ENCODE results near the gene MAMDC4.

GRCh38 chr9:136888454-136888853 lies 36.3 kb downstream of the MAMDC4 start:
- TF ChIP-seq BHLHE40 (IDR thresholded peaks at IDR 0.05; ENCODE audit: borderline replicate concordance) = no peak
- TF ChIP-seq FOXA1 (IDR thresholded peaks at IDR 0.05) = no peak
- no peak for TF ChIP-seq ZNF384 (IDR thresholded peaks at IDR 0.05)
- TF ChIP-seq SP1 (IDR thresholded peaks at IDR 0.05) = no peak
- no peak for TF ChIP-seq ELF4 (IDR thresholded peaks at IDR 0.05)
- no peak for TF ChIP-seq LEF1 (IDR thresholded peaks at IDR 0.05; ENCODE audit: borderline replicate concordance)
- no peak for TF ChIP-seq NFRKB (IDR thresholded peaks at IDR 0.05)
- TF ChIP-seq TARDBP (IDR thresholded peaks at IDR 0.05) = no peak
- no peak for TF ChIP-seq CTBP1 (IDR thresholded peaks at IDR 0.05; ENCODE audit: borderline replicate concordance)
- no peak for TF ChIP-seq L3MBTL2 (conservative IDR thresholded peaks at IDR 0.05)
- no peak for TF ChIP-seq FOXM1 (IDR thresholded peaks at IDR 0.05; ENCODE audit: borderline replicate concordance)
